ENCODE data around the gene RARG. TPM values are rescaled to one million over a fixed set of nuclear protein-coding genes. Genes with fewer than 3 reads are reported as not detected.

Gene RARG
- total RNA-seq, 1 experiment from 2014 or later = 77.2 TPM

DNA sequence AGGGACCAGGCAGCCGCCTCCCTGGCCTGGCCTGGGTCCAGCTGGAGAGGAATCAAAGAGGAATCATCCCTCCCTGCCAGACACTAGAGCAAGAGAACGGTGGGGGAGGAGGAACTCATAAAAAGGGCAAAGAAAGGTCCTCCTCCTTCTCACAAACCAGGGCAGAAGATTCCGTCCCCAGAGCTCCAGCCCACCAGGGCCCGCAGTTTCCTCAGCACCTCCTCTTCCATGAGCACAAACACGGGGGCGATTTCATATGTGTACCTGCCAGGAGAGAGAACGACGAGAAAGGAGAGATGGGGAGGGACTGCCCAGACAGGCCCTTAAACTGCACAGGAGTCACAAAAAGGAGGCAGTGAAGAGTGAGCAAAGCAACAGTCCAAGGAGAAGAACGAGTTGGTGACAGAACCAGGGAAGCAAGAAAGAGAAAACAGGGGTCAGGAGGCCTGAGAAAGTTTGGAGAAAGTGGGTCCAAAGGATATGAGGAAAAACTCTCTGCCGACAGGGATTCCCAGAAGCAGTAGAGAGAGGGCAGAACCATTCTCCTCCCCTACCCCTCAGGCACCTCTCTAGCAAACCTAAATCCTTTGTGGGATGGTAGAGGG lies 60.2 kb downstream of the RARG start (continued):
- TF ChIP-seq, protein P1, sequence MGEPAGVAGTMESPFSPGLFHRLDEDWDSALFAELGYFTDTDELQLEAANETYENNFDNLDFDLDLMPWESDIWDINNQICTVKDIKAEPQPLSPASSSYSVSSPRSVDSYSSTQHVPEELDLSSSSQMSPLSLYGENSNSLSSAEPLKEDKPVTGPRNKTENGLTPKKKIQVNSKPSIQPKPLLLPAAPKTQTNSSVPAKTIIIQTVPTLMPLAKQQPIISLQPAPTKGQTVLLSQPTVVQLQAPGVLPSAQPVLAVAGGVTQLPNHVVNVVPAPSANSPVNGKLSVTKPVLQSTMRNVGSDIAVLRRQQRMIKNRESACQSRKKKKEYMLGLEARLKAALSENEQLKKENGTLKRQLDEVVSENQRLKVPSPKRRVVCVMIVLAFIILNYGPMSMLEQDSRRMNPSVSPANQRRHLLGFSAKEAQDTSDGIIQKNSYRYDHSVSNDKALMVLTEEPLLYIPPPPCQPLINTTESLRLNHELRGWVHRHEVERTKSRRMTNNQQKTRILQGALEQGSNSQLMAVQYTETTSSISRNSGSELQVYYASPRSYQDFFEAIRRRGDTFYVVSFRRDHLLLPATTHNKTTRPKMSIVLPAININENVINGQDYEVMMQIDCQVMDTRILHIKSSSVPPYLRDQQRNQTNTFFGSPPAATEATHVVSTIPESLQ (CRISPR knock-in tag; IDR thresholded peaks at IDR 0.05) = no peak
- TF ChIP-seq GABPB1 (CRISPR knock-in tag; IDR thresholded peaks at IDR 0.05) = no peak

DNA sequence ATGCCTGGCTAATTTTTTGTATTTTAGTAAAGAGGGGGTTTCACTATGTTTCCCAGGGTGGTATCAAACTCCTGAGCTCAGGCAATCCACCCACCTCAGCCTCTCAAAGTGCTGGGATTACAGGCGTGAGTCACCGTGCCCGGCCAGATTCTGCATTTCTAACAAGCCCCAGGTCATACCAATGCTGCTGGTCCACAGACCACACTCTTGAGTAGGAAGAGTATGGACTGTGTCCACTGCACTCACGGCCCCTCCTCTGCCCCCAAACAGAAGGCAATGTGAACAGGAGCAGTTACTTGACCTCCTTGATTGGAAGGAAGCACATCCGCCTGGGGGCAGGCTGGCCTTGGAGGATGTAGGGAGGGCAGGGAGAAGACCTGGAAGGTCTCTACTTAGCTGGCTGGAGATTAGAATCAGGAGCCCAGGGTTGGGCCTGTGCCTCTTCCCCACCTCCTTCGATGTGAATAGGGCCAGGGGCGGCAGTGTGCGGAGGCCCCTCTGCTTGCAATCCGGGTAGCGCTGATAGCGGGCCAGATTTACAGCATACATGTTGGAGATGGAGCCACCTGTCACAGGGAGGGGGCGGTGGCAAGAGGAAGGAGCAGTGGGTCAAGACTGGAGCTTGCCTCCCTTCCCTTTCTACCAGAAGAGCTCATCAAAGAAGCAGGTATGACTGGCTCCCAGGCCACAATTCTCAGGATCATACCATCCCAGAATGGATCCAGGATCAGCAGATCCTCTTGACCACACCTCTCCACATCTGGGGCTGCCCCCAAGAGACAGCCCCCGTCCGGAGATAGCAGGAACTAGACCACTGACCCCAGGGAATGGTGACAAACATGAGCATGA lies 60.9 kb downstream of the RARG start:
- H3K36me3 Mint-ChIP-seq = no peaks in the 10 kb centered on the region
- no peak overlapping the region for H3K27ac Mint-ChIP-seq
- POLR2A ChIA-PET = interaction anchor here (0.6 kb wide), 1 partner anchor 9 kb away, joined by 3 read pairs; the partner anchor contains the start of gene ZNF740
- no peak overlapping the region for H3K4me3 Mint-ChIP-seq
- no peak for DNase-seq (ENCODE audit: low spot score)
- CTCF ChIA-PET = interaction anchor here (0.6 to 4.5 kb wide), 8 partner anchors 9 to 150 kb away, joined by 3 to 62 read pairs (median 5); partner anchors contain the start of genes AAAS, CSAD and ZNF740
- H3K27me3 Mint-ChIP-seq (ENCODE audit: low read depth) = peaks cover 92% of the 10 kb centered on the region
- no peak for TF ChIP-seq ESRRA (CRISPR knock-in tag; IDR thresholded peaks at IDR 0.05; ENCODE audit: borderline replicate concordance)
- TF ChIP-seq, protein P2, sequence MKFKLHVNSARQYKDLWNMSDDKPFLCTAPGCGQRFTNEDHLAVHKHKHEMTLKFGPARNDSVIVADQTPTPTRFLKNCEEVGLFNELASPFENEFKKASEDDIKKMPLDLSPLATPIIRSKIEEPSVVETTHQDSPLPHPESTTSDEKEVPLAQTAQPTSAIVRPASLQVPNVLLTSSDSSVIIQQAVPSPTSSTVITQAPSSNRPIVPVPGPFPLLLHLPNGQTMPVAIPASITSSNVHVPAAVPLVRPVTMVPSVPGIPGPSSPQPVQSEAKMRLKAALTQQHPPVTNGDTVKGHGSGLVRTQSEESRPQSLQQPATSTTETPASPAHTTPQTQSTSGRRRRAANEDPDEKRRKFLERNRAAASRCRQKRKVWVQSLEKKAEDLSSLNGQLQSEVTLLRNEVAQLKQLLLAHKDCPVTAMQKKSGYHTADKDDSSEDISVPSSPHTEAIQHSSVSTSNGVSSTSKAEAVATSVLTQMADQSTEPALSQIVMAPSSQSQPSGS (CRISPR knock-in tag; IDR thresholded peaks at IDR 0.05; ENCODE audit: borderline replicate concordance, low read depth) = no peak
- TF ChIP-seq NFYB (CRISPR knock-in tag; conservative IDR thresholded peaks at IDR 0.05; ENCODE audit: low read depth) = no peak
- TF ChIP-seq, protein P3, sequence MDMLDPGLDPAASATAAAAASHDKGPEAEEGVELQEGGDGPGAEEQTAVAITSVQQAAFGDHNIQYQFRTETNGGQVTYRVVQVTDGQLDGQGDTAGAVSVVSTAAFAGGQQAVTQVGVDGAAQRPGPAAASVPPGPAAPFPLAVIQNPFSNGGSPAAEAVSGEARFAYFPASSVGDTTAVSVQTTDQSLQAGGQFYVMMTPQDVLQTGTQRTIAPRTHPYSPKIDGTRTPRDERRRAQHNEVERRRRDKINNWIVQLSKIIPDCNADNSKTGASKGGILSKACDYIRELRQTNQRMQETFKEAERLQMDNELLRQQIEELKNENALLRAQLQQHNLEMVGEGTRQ (CRISPR knock-in tag; IDR thresholded peaks at IDR 0.05) = no peak
- TF ChIP-seq SMAD3 (CRISPR knock-in tag; IDR thresholded peaks at IDR 0.05; ENCODE audit: borderline replicate concordance) = no peak
- TF ChIP-seq, protein P1 (CRISPR knock-in tag; IDR thresholded peaks at IDR 0.05) = no peak
- no peak for TF ChIP-seq JUN (CRISPR knock-in tag; IDR thresholded peaks at IDR 0.05)
- TF ChIP-seq GABPB1 (CRISPR knock-in tag; IDR thresholded peaks at IDR 0.05) = no peak
- TF ChIP-seq, protein P4, sequence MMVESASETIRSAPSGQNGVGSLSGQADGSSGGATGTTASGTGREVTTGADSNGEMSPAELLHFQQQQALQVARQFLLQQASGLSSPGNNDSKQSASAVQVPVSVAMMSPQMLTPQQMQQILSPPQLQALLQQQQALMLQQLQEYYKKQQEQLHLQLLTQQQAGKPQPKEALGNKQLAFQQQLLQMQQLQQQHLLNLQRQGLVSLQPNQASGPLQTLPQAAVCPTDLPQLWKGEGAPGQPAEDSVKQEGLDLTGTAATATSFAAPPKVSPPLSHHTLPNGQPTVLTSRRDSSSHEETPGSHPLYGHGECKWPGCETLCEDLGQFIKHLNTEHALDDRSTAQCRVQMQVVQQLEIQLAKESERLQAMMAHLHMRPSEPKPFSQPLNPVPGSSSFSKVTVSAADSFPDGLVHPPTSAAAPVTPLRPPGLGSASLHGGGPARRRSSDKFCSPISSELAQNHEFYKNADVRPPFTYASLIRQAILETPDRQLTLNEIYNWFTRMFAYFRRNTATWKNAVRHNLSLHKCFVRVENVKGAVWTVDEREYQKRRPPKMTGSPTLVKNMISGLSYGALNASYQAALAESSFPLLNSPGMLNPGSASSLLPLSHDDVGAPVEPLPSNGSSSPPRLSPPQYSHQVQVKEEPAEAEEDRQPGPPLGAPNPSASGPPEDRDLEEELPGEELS (CRISPR knock-in tag; IDR thresholded peaks at IDR 0.05) = no peak
- TF ChIP-seq SMAD4 (CRISPR knock-in tag; IDR thresholded peaks at IDR 0.05) = no peak
- no peak for TF ChIP-seq RELA (CRISPR knock-in tag; IDR thresholded peaks at IDR 0.05; ENCODE audit: borderline replicate concordance)
- TF ChIP-seq CBFB (CRISPR knock-in tag; IDR thresholded peaks at IDR 0.05; ENCODE audit: low read depth) = no peak
- TF ChIP-seq ATF1 (CRISPR knock-in tag; IDR thresholded peaks at IDR 0.05) = no peak
- TF ChIP-seq, protein P5, sequence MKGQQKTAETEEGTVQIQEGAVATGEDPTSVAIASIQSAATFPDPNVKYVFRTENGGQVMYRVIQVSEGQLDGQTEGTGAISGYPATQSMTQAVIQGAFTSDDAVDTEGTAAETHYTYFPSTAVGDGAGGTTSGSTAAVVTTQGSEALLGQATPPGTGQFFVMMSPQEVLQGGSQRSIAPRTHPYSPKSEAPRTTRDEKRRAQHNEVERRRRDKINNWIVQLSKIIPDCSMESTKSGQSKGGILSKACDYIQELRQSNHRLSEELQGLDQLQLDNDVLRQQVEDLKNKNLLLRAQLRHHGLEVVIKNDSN (CRISPR knock-in tag; IDR thresholded peaks at IDR 0.05) = no peak
- H3K9me3 Mint-ChIP-seq = no peaks in the 10 kb centered on the region
- no peak for ATAC-seq
- peaks cover 17% of the 10 kb centered on the region for H3K4me1 Mint-ChIP-seq
